Peyer's patch (tissue), 4 donors: ENCODE data around the gene IFIT5.

ENCODE experiments used
- CTCF ChIP-seq, 6 experiments: fragments of 450-650 bp in 4 of 6; fragments of 200-600 bp in 2 of 6; sonication (generic) in 1 of 6; IDR thresholded peaks; one replicate each; pipeline ENCODE4 v1.5.1; 2017 to 2019; ENCODE audit warnings: antibody characterized with exemption in 6 of 6, mild to moderate bottlenecking in 3 of 6, moderate library complexity in 1 of 6
- POLR2A ChIP-seq, 2 donors: fragments of 450-650 bp; IDR thresholded peaks; one replicate each; pipeline ENCODE4 v1.5.1; 2017; ENCODE audit warnings: antibody characterized with exemption in 2 of 2, mild to moderate bottlenecking in 2 of 2, moderate library complexity in 2 of 2

- TF ChIP-seq CTCF (IDR thresholded peaks at IDR 0.05) = peak in 1 of 6 experiments; percentile 1
- TF ChIP-seq POLR2A (IDR thresholded peaks at IDR 0.05) = no peak
Measured at GRCh38 chr10:89398003-89398749, 16.2 kb upstream of the IFIT5 start.
